Measurements from ENCODE around the gene KIF6. TPM values are rescaled to one million over a fixed set of nuclear protein-coding genes. Genes with fewer than 3 reads are reported as not detected.

KIF6 gene
- total and polyA plus RNA-seq, 4 experiments from 2014 or later = not detected

DNA sequence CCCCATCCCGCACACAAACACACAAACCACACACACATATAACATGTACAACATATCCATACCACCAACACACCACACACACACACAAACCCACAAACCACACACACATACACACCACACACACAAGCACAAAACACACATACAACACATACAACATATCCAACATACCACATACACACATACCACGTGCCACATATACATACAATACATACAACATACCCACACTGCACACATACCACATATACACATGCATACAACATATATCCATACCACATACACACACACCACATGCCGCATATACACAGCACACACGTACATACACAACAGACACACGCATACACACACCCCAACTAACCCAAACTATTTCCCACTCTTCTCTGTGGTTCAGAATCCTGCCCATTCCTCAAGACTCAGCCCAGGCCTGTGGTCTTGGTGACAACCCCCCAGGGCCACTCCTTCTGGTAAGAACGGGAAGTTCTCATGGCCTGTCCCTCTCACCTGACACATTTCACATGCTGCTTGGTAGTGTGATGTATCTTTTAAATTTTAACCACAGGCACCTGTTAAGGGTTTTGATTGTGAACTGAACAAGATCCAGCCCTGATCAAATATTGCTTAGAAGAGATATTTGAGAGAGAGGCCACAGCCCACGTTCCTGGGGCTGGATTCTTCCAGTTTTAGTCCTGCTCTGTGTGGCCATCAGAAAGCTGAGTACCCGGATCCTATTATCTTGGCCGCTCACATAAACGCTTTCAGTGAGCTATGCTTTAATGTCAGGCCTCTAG is 346.8 kb downstream of the KIF6 start:
- no peak overlapping the region for H3K4me3 ChIP-seq (ENCODE audit: low read length in 2 of 2)
- no peaks in the 10 kb centered on the region for H3K27me3 ChIP-seq (ENCODE audit: insufficient read depth, low read length)
- no peaks in the 10 kb centered on the region for H3K9me3 ChIP-seq (ENCODE audit: control insufficient read depth in 1 of 2, low read length in 2 of 2)
- H3K27me3 Mint-ChIP-seq = peaks cover 5 to 11% of the 10 kb centered on the region in 2 donors
- H3K4me3 Mint-ChIP-seq = no peak overlapping the region
- no peak overlapping the region for H3K27ac Mint-ChIP-seq
- H3K27ac ChIP-seq (ENCODE audit: low read depth, low read length) = no peak overlapping the region
- H3K4me1 Mint-ChIP-seq = no peaks in the 10 kb centered on the region
- H3K36me3 Mint-ChIP-seq = no peaks in the 10 kb centered on the region
- H3K4me1 ChIP-seq (ENCODE audit: insufficient read depth, low read length) = no peaks in the 10 kb centered on the region
- ChIA-PET POLR2A (ENCODE audit: partially characterized antibody) (no interaction called here), CTCF (ENCODE audit: partially characterized antibody) (no interaction called here)
- no peak for DNase-seq
- H3K9me3 Mint-ChIP-seq = no peaks in the 10 kb centered on the region
- H3K36me3 ChIP-seq (ENCODE audit: insufficient read depth, low read length) = no peaks in the 10 kb centered on the region
- intact Hi-C loops (cut with micrococcal nuclease) = no loop called here

- DNase-seq = no peak
- Histone ChIP-seq H3K36me3 (ENCODE audit: insufficient read depth, low read length) (no peaks in the 10 kb centered on the region), H3K4me3 (ENCODE audit: low read length in 2 of 2) (no peak overlapping the region), H3K27ac (ENCODE audit: low read depth, low read length) (no peak overlapping the region), H3K27me3 (ENCODE audit: insufficient read depth, low read length) (no peaks in the 10 kb centered on the region), H3K9me3 (ENCODE audit: control insufficient read depth in 1 of 2, low read length in 2 of 2) (no peaks in the 10 kb centered on the region), H3K4me1 (ENCODE audit: insufficient read depth, low read length) (no peaks in the 10 kb centered on the region)
- Mint-ChIP-seq H3K27me3 (peaks cover 8 to 11% of the 10 kb centered on the region in 2 donors), H3K27ac (no peak overlapping the region), H3K4me1 (no peaks in the 10 kb centered on the region), H3K9me3 (no peaks in the 10 kb centered on the region), H3K4me3 (no peak overlapping the region), H3K36me3 (no peaks in the 10 kb centered on the region)
- intact Hi-C loops (cut with micrococcal nuclease) = no loop called here
- ChIA-PET CTCF (ENCODE audit: partially characterized antibody) (no interaction called here), POLR2A (ENCODE audit: partially characterized antibody) (no interaction called here)
These were observed 347.7 kb downstream of the KIF6 start for GRCh38 chr6:39377539-39377950.

DNA sequence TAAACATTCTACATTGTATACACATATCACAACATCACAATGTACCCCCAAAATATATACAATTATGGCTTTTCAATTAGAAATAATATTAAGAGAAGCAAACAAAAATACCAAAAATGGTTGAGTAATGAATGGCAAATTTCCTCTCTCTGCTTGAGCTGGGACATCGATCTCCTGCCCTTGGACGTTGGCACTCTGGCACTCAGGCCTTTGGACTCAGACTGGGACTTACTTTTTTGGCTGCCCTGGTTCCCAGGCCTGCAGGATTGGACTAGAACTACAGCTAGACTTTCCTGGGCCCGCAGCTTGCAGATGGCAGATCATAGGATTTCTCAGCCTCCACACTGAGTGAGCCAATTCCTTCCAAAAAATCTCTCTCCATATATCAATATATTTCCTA is 349.8 kb downstream of the KIF6 start:
- Histone ChIP-seq H3K9me3 (ENCODE audit: control insufficient read depth in 1 of 2, low read length in 2 of 2) (no peaks in the 10 kb centered on the region), H3K27ac (ENCODE audit: low read depth, low read length) (no peak overlapping the region), H3K27me3 (ENCODE audit: insufficient read depth, low read length) (no peaks in the 10 kb centered on the region), H3K36me3 (ENCODE audit: insufficient read depth, low read length) (no peaks in the 10 kb centered on the region), H3K4me1 (ENCODE audit: insufficient read depth, low read length) (no peaks in the 10 kb centered on the region), H3K4me3 (ENCODE audit: low read length in 2 of 2) (no peak overlapping the region)
- peaks cover 11 to 15% of the 10 kb centered on the region in 2 donors for H3K27me3 Mint-ChIP-seq
- ChIA-PET POLR2A (ENCODE audit: partially characterized antibody) (no interaction called here), CTCF (ENCODE audit: partially characterized antibody) (no interaction called here)
- H3K9me3 Mint-ChIP-seq = no peaks in the 10 kb centered on the region
- intact Hi-C loops (cut with micrococcal nuclease) = no loop called here
- DNase-seq = no peak
- no peak overlapping the region for H3K4me3 Mint-ChIP-seq
- H3K27ac Mint-ChIP-seq = no peak overlapping the region
- H3K36me3 Mint-ChIP-seq = no peaks in the 10 kb centered on the region
- no peaks in the 10 kb centered on the region for H3K4me1 Mint-ChIP-seq

DNA sequence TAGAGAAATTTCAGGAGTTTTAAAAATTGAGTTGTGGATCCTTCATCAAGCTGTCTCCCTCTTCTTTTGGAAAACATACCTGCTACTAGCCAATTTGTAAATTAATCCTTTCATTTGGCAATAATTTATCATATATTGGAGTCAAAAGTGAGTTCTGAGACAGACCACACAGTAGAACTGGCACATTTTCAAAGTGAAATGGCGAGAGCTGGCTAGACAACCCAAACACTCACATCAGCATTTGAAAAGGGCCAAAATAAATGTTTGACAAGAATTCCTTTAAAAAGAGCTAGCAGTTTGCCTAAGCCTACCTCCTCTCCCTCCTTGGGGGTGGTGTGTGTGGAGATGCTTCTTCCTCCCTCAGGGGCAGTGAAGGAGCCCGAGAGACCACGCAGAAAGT is 354.8 kb downstream of the KIF6 start:
- H3K4me1 Mint-ChIP-seq = no peaks in the 10 kb centered on the region
- POLR2A ChIA-PET (ENCODE audit: partially characterized antibody) = no interaction called here

GRCh38 chr6:39369987-39370386 is 355.2 kb downstream of the KIF6 start:
- Histone ChIP-seq H3K4me3 (ENCODE audit: low read length in 2 of 2) (no peak overlapping the region), H3K4me1 (ENCODE audit: insufficient read depth, low read length) (no peaks in the 10 kb centered on the region), H3K27ac (ENCODE audit: low read depth, low read length) (no peak overlapping the region), H3K27me3 (ENCODE audit: insufficient read depth, low read length) (no peaks in the 10 kb centered on the region), H3K9me3 (ENCODE audit: control insufficient read depth in 1 of 2, low read length in 2 of 2) (no peaks in the 10 kb centered on the region), H3K36me3 (ENCODE audit: insufficient read depth, low read length) (no peaks in the 10 kb centered on the region)
- CTCF ChIA-PET (ENCODE audit: partially characterized antibody) = interaction anchor here (1.5 kb wide), 1 partner anchor 7 kb away, joined by 3 read pairs; no protein-coding TSS in a partner anchor
- Mint-ChIP-seq H3K36me3 (no peaks in the 10 kb centered on the region), H3K27ac (no peak overlapping the region), H3K4me3 (no peak overlapping the region), H3K4me1 (no peaks in the 10 kb centered on the region), H3K27me3 (peaks cover 12 to 23% of the 10 kb centered on the region in 2 donors), H3K9me3 (no peaks in the 10 kb centered on the region)
- no peak for DNase-seq
- intact Hi-C loops (cut with micrococcal nuclease) = no loop called here
- POLR2A ChIA-PET (ENCODE audit: partially characterized antibody) = no interaction called here

More for the DNA sequence above, 354.8 kb downstream of the KIF6 start:
- Histone ChIP-seq H3K9me3 (ENCODE audit: control insufficient read depth in 1 of 2, low read length in 2 of 2) (no peaks in the 10 kb centered on the region), H3K4me1 (ENCODE audit: insufficient read depth, low read length) (no peaks in the 10 kb centered on the region), H3K27me3 (ENCODE audit: insufficient read depth, low read length) (no peaks in the 10 kb centered on the region), H3K27ac (ENCODE audit: low read depth, low read length) (no peak overlapping the region), H3K4me3 (ENCODE audit: low read length in 2 of 2) (no peak overlapping the region), H3K36me3 (ENCODE audit: insufficient read depth, low read length) (no peaks in the 10 kb centered on the region)
- intact Hi-C loops (cut with micrococcal nuclease) = no loop called here
- H3K36me3 Mint-ChIP-seq = no peaks in the 10 kb centered on the region
- no peaks in the 10 kb centered on the region for H3K9me3 Mint-ChIP-seq
- H3K4me3 Mint-ChIP-seq = no peak overlapping the region
- no peak for DNase-seq
- H3K27ac Mint-ChIP-seq = no peak overlapping the region
- CTCF ChIA-PET (ENCODE audit: partially characterized antibody) = interaction anchor here (1.5 kb wide), 1 partner anchor 8 kb away, joined by 3 read pairs; no protein-coding TSS in a partner anchor
- peaks cover 13 to 19% of the 10 kb centered on the region in 2 donors for H3K27me3 Mint-ChIP-seq

DNA sequence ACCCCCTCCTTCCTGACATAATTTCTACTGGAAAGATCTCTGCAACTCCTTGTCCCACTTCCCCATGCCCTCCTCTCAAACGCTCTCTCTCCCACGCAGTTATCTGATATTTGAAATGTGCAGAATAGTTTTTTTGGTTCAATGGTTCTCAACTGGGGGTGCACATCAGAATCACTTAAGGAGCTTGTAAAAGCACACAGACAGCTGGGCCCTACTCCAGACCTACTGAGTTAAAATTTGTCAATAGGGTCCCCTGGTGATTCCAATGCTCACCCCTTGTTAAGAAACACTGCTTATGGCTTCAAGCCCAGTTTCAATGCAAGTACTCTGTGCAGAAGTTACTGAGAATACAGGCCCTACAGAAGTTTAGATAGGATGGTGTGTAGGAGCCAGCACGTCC is 357.5 kb downstream of the KIF6 start:
- H3K4me3 Mint-ChIP-seq = no peak overlapping the region
- CTCF ChIA-PET (ENCODE audit: partially characterized antibody) = interaction anchor here (0.6 kb wide), 1 partner anchor 1695 kb away, joined by 3 read pairs; no protein-coding TSS in a partner anchor
- no peak overlapping the region for H3K4me3 ChIP-seq (ENCODE audit: low read length in 2 of 2)
- no peaks in the 10 kb centered on the region for H3K4me1 ChIP-seq (ENCODE audit: insufficient read depth, low read length)
- H3K27ac Mint-ChIP-seq = no peak overlapping the region
- DNase-seq = no peak
- H3K9me3 ChIP-seq (ENCODE audit: control insufficient read depth in 1 of 2, low read length in 2 of 2) = no peaks in the 10 kb centered on the region
- intact Hi-C loops (cut with micrococcal nuclease) = no loop called here
- no peaks in the 10 kb centered on the region for H3K36me3 ChIP-seq (ENCODE audit: insufficient read depth, low read length)
- no peak overlapping the region for H3K27ac ChIP-seq (ENCODE audit: low read depth, low read length)
- H3K9me3 Mint-ChIP-seq = no peaks in the 10 kb centered on the region
- no peaks in the 10 kb centered on the region for H3K36me3 Mint-ChIP-seq
- no peaks in the 10 kb centered on the region for H3K27me3 ChIP-seq (ENCODE audit: insufficient read depth, low read length)
- peaks cover 11 to 22% of the 10 kb centered on the region in 2 donors for H3K27me3 Mint-ChIP-seq
- POLR2A ChIA-PET (ENCODE audit: partially characterized antibody) = no interaction called here
- H3K4me1 Mint-ChIP-seq = no peaks in the 10 kb centered on the region

- no peak overlapping the region for H3K27ac ChIP-seq (ENCODE audit: low read depth, low read length)
- H3K9me3 ChIP-seq (ENCODE audit: control insufficient read depth in 1 of 2, low read length in 2 of 2) = no peaks in the 10 kb centered on the region
- no peak overlapping the region for H3K27ac Mint-ChIP-seq
- no peaks in the 10 kb centered on the region for H3K4me1 ChIP-seq (ENCODE audit: insufficient read depth, low read length)
- H3K4me1 Mint-ChIP-seq = peaks cover 0 to 1% (median 0%) of the 10 kb centered on the region in 4 donors
- DNase-seq = no peak
- H3K36me3 ChIP-seq (ENCODE audit: insufficient read depth, low read length) = no peaks in the 10 kb centered on the region
- H3K27me3 ChIP-seq (ENCODE audit: insufficient read depth, low read length) = no peaks in the 10 kb centered on the region
- H3K27me3 Mint-ChIP-seq = peaks cover 11 to 21% of the 10 kb centered on the region in 2 donors
- H3K36me3 Mint-ChIP-seq = no peaks in the 10 kb centered on the region
- POLR2A ChIA-PET (ENCODE audit: partially characterized antibody) = no interaction called here
- no peak overlapping the region for H3K4me3 ChIP-seq (ENCODE audit: low read length in 2 of 2)
- intact Hi-C loops (cut with micrococcal nuclease) = no loop called here
- H3K9me3 Mint-ChIP-seq = no peaks in the 10 kb centered on the region
- CTCF ChIA-PET (ENCODE audit: partially characterized antibody) = no interaction called here
- no peak overlapping the region for H3K4me3 Mint-ChIP-seq
These were observed 358.1 kb downstream of the KIF6 start for GRCh38 chr6:39366931-39367618.
